Activated CD4-positive, alpha-beta T cell treated with anti-CD3 and anti-CD28 coated beads for 4 hours (primary cell): ENCODE data around the gene TMC8.
"Not testable (repeated sequence)": the region's sequence is repeated elsewhere in the genome, so short reads cannot be mapped to it uniquely, and the experiment has no call there.

ENCODE experiments used
- DNase-seq, 2 donors: peaks; one replicate each; pipeline ENCODE4 v3.0.0-alpha.2; 2020

The TMC8 gene

GRCh38 chr17:78164748-78165607 is 34.4 kb downstream of the TMC8 start:
- no peak for DNase-seq

- DNase-seq, result no peak
Measured at GRCh38 chr17:78166416-78166815, 35.8 kb downstream of the TMC8 start.

GRCh38 chr17:78168242-78168902 is 37.8 kb downstream of the TMC8 start, which contains the start of gene SYNGR2:
Gene SYNGR2 (plus strand): TSS chr17:78168581. CDS start chr17:78168617, 36 bp downstream.
- peak; percentile 83 for DNase-seq

- DNase-seq, result peak; percentile 64 to 71
Measured at GRCh38 chr17:78168903-78169793, 38.6 kb downstream of the TMC8 start.

- no peak for DNase-seq
Measured at GRCh38 chr17:78170692-78171590, 40.4 kb downstream of the TMC8 start.

- not testable (repeated sequence) for DNase-seq
Measured at GRCh38 chr17:78171591-78172248, 41.1 kb downstream of the TMC8 start.

- DNase-seq, result no peak
Measured at GRCh38 chr17:78172249-78173051, 41.9 kb downstream of the TMC8 start.

GRCh38 chr17:78173097-78173715 is 42.6 kb downstream of the TMC8 start:
- DNase-seq, result no peak

GRCh38 chr17:78174346-78174869 is 43.8 kb downstream of the TMC8 start:
- no peak for DNase-seq

- DNase-seq, result no peak
Measured at GRCh38 chr17:78174870-78175642, 44.5 kb downstream of the TMC8 start.

GRCh38 chr17:78175643-78175981 is 45.0 kb downstream of the TMC8 start:
- DNase-seq, result no peak

- DNase-seq, result peak; percentile 72 to 73
Measured at GRCh38 chr17:78176548-78177025, 46.0 kb downstream of the TMC8 start.

- no peak for DNase-seq
Measured at GRCh38 chr17:78179372-78179771, 48.8 kb downstream of the TMC8 start.

GRCh38 chr17:78180083-78180482 is 49.5 kb downstream of the TMC8 start:
- no peak for DNase-seq

GRCh38 chr17:78180508-78180907 is 49.9 kb downstream of the TMC8 start:
- no peak for DNase-seq

- no peak for DNase-seq
Measured at GRCh38 chr17:78182504-78182903, 51.9 kb downstream of the TMC8 start.

GRCh38 chr17:78183916-78184315 is 53.3 kb downstream of the TMC8 start:
- DNase-seq, result no peak

GRCh38 chr17:78184351-78184750 is 53.8 kb downstream of the TMC8 start:
- no peak for DNase-seq

GRCh38 chr17:78184868-78185267 is 54.3 kb downstream of the TMC8 start:
- no peak for DNase-seq
